Loucy (cell line): ENCODE data around the gene GUF1.
A peak's percentile ranks its signal among the peaks of the same experiment; 100 is the strongest.

ENCODE experiments used
- H2AFZ ChIP-seq: fragments of 200-600 bp; sonication (generic); 2 replicates; pipeline ENCODE4 v1.6.0; 2016; ENCODE audit warnings: antibody characterized with exemption, mild to moderate bottlenecking, low read length, moderate library complexity
- H3F3A ChIP-seq: fragments of 200-600 bp; 2 replicates; pipeline ENCODE4 v1.6.0; 2016; ENCODE audit warnings: antibody characterized with exemption, low read depth, mild to moderate bottlenecking
- H3K27me3 ChIP-seq: fragments of 200-600 bp; sonication (generic); 2 replicates; pipeline ENCODE4 v1.6.1; 2014; ENCODE audit warnings: low read length, mild to moderate bottlenecking; ENCODE audit not compliant: insufficient read depth, poor library complexity, severe bottlenecking
- H3K36me3 ChIP-seq: fragments of 200-600 bp; sonication (generic); 2 replicates; pipeline ENCODE4 v1.6.1; 2016; ENCODE audit warnings: low read length; ENCODE audit not compliant: insufficient read depth
- H3K4me1 ChIP-seq: fragments of 200-600 bp; sonication (generic); 2 replicates; pipeline ENCODE4 v1.5.1; 2014; ENCODE audit warnings: low read length, mild to moderate bottlenecking; ENCODE audit not compliant: insufficient read depth, poor library complexity, severe bottlenecking
- H3K4me2 ChIP-seq: fragments of 200-600 bp; sonication (generic); 2 replicates; pipeline ENCODE4 v1.6.0; 2014; ENCODE audit warnings: antibody characterized with exemption, low read length, low read depth, mild to moderate bottlenecking; ENCODE audit not compliant: poor library complexity, severe bottlenecking
- H3K4me3 ChIP-seq: fragments of 200-600 bp; sonication (generic); 2 replicates; pipeline ENCODE4 v1.5.1; 2014; ENCODE audit warnings: low read length, mild to moderate bottlenecking, mixed read lengths; ENCODE audit not compliant: poor library complexity, severe bottlenecking
- H3K79me2 ChIP-seq: fragments of 200-600 bp; sonication (generic); 2 replicates; pipeline ENCODE4 v1.6.1; 2014; ENCODE audit warnings: low read length; ENCODE audit not compliant: insufficient read depth
- H3K9ac ChIP-seq: fragments of 200-600 bp; sonication (generic); 2 replicates; pipeline ENCODE4 v1.6.0; 2014; ENCODE audit warnings: mild to moderate bottlenecking, low read depth, low read length, moderate library complexity; ENCODE audit not compliant: poor library complexity, severe bottlenecking
- H3K9me2 ChIP-seq: fragments of 200-600 bp; sonication (generic); replicated peaks from 2 replicates; pipeline ENCODE4 v1.6.1; 2016; ENCODE audit warnings: low read depth, low read length, mixed read lengths
- H3K9me3 ChIP-seq: fragments of 200-600 bp; sonication (generic); 2 replicates; pipeline ENCODE4 v1.6.1; 2014; ENCODE audit warnings: mild to moderate bottlenecking, antibody characterized with exemption, low read length, low read depth; ENCODE audit not compliant: insufficient read depth
- H4K20me1 ChIP-seq: fragments of 200-600 bp; sonication (generic); 2 replicates; pipeline ENCODE4 v1.6.0; 2014; ENCODE audit warnings: antibody characterized with exemption, low read length, mild to moderate bottlenecking; ENCODE audit not compliant: insufficient read depth, poor library complexity, severe bottlenecking
- CTCF ChIP-seq: fragments of 200-600 bp; sonication (generic); conservative IDR thresholded peaks from 2 replicates; pipeline ENCODE4 v1.5.1; 2014; ENCODE audit warnings: mild to moderate bottlenecking, antibody characterized with exemption, low read length
- EZH2phosphoT487 ChIP-seq: fragments of 200-600 bp; IDR thresholded peaks from 2 replicates; pipeline ENCODE4 v1.6.1; 2018; ENCODE audit warnings: antibody characterized with exemption, mild to moderate bottlenecking, moderate library complexity, borderline replicate concordance

GUF1 gene

GRCh38 chr4:44720371-44720770 is 42.2 kb downstream of the GUF1 start:
- peaks cover 74% of the 10 kb centered on the region for H4K20me1 ChIP-seq
- no peaks in the 10 kb centered on the region for H3K27me3 ChIP-seq
- TF ChIP-seq EZH2phosphoT487, result no peak
- no peak for TF ChIP-seq CTCF
- peak overlapping the region; percentile 5 for H3K9ac ChIP-seq
- H2AFZ ChIP-seq, result no peak overlapping the region
- peaks cover 58% of the 10 kb centered on the region for H3K4me1 ChIP-seq
- no peaks in the 10 kb centered on the region for H3K36me3 ChIP-seq
- H3K9me2 ChIP-seq, result no peaks in the 10 kb centered on the region
- H3K79me2 ChIP-seq, result peaks cover 69% of the 10 kb centered on the region
- peak overlapping the region; percentile 43 for H3K4me3 ChIP-seq
- peak overlapping the region; percentile 59 for H3K4me2 ChIP-seq
- no peaks in the 10 kb centered on the region for H3K9me3 ChIP-seq
- H3F3A ChIP-seq, result no peaks in the 10 kb centered on the region

- H4K20me1 ChIP-seq, result peaks cover 65% of the 10 kb centered on the region
- no peak for TF ChIP-seq CTCF
- TF ChIP-seq EZH2phosphoT487, result no peak
- no peak overlapping the region for H3K9ac ChIP-seq
- H3K4me3 ChIP-seq, result peak overlapping the region; percentile 44
- no peaks in the 10 kb centered on the region for H3K9me3 ChIP-seq
- no peaks in the 10 kb centered on the region for H3K36me3 ChIP-seq
- peaks cover 69% of the 10 kb centered on the region for H3K79me2 ChIP-seq
- no peak overlapping the region for H2AFZ ChIP-seq
- no peaks in the 10 kb centered on the region for H3K9me2 ChIP-seq
- H3K27me3 ChIP-seq, result peaks cover under 1% of the 10 kb centered on the region
- peaks cover 51% of the 10 kb centered on the region for H3K4me1 ChIP-seq
- no peaks in the 10 kb centered on the region for H3F3A ChIP-seq
- H3K4me2 ChIP-seq, result peak overlapping the region; percentile 90
Observed at GRCh38 chr4:44722001-44722400, 43.8 kb downstream of the GUF1 start.

- H3K4me3 ChIP-seq, result peak overlapping the region; percentile 96
- no peaks in the 10 kb centered on the region for H3K9me3 ChIP-seq
- peaks cover 44% of the 10 kb centered on the region for H4K20me1 ChIP-seq
- H3K9ac ChIP-seq, result peak overlapping the region; percentile 92
- peak overlapping the region; percentile 90 for H3K4me2 ChIP-seq
- H2AFZ ChIP-seq, result 0 out of 2 replicates have a peak overlapping the region, but pooled peaks have one; percentile 100
- H3K36me3 ChIP-seq, result no peaks in the 10 kb centered on the region
- H3K79me2 ChIP-seq, result peaks cover 49% of the 10 kb centered on the region
- peaks cover 32% of the 10 kb centered on the region for H3K27me3 ChIP-seq
- H3K4me1 ChIP-seq, result peaks cover 40% of the 10 kb centered on the region
- no peaks in the 10 kb centered on the region for H3F3A ChIP-seq
- no peaks in the 10 kb centered on the region for H3K9me2 ChIP-seq
- TF ChIP-seq EZH2phosphoT487 (no peak), CTCF (no peak)
Observed at GRCh38 chr4:44725166-44725565, 46.9 kb downstream of the GUF1 start.
